ENCODE data around the gene ARHGAP31.

The ARHGAP31 gene

GRCh38 chr3:119469418-119470189 is 175.4 kb downstream of the ARHGAP31 start:
- no peak overlapping the region; the same call in 1 of the 2 replicates for H3K27ac ChIP-seq (ENCODE audit: extremely low read depth, low read depth, low read length)
- H3K4me3 ChIP-seq (ENCODE audit: low read depth, low read length): peak overlapping the region; percentile 67
- no peaks in the 10 kb centered on the region for H3K9me3 ChIP-seq (ENCODE audit: control insufficient read depth, insufficient read depth, low read depth, low read length)
- H3K4me1 ChIP-seq (ENCODE audit: control insufficient read depth, insufficient read depth, low read length): no peaks in the 10 kb centered on the region
- ChIA-PET POLR2A (interaction anchor here (0.7 to 1.5 kb wide), 2 partner anchors 29 to 207 kb away, joined by 4 to 11 read pairs; partner anchors contain the start of genes COX17 and TIMMDC1), CTCF (interaction anchor here (0.7 to 0.9 kb wide), 3 partner anchors 10 to 331 kb away, joined by 3 read pairs; no protein-coding TSS in a partner anchor)
- H3K36me3 ChIP-seq (ENCODE audit: control insufficient read depth in 2 of 2, insufficient read depth in 1 of 2, low read length in 2 of 2): peaks cover 9 to 23% of the 10 kb centered on the region in 2 experiments; a peak in 2 of 3 replicates
- TF ChIP-seq IKZF3 (tag by site-specific recombination; IDR thresholded peaks at IDR 0.05) (no peak), ZNF148 (tag by site-specific recombination; IDR thresholded peaks at IDR 0.05; ENCODE audit: borderline replicate concordance) (no peak), ZNF777 (tag by site-specific recombination; IDR thresholded peaks at IDR 0.05; ENCODE audit: borderline replicate concordance) (no peak), HOXC10 (CRISPR knock-in tag; IDR thresholded peaks at IDR 0.05) (no peak), MYNN (tag by site-specific recombination; IDR thresholded peaks at IDR 0.05; ENCODE audit: borderline replicate concordance) (no peak), ZFHX2 (tag by site-specific recombination; conservative IDR thresholded peaks at IDR 0.05) (peak; percentile 15; the same call in 1 of the 2 replicates), PRDM1 (tag by site-specific recombination; IDR thresholded peaks at IDR 0.05) (peak; percentile 73), ZBTB26 (tag by site-specific recombination; optimal IDR thresholded peaks at IDR 0.05) (no peak), ZNF747 (tag by site-specific recombination; IDR thresholded peaks at IDR 0.05) (no peak), ZNF37A (tag by site-specific recombination; IDR thresholded peaks at IDR 0.05) (no peak), GLI2 (tag by site-specific recombination; IDR thresholded peaks at IDR 0.05; ENCODE audit: borderline replicate concordance, low read depth) (no peak), ZNF335 (tag by site-specific recombination; conservative IDR thresholded peaks at IDR 0.05) (peak; percentile 82), ZNF701 (tag by site-specific recombination; IDR thresholded peaks at IDR 0.05) (no peak), GLI4 (tag by site-specific recombination; IDR thresholded peaks at IDR 0.05) (no peak), ZNF324 (tag by site-specific recombination; IDR thresholded peaks at IDR 0.05) (no peak), ZNF514 (tag by site-specific recombination; IDR thresholded peaks at IDR 0.05) (no peak), ZIC2 (tag by site-specific recombination; IDR thresholded peaks at IDR 0.05) (no peak)
